Epithelial cell of proximal tubule (primary cell): ENCODE measurements around the gene VEGFC. TPM values are rescaled to one million over a fixed set of nuclear protein-coding genes. Genes with fewer than 3 reads are reported as not detected.

Experiments used
- DNase-seq: peaks from one replicate; pipeline ENCODE4 v3.0.0-alpha.2; 2011; ENCODE audit warnings: low read depth
- H3K4me3 ChIP-seq: 2 replicates; pipeline ENCODE4 v1.5.1; 2011; ENCODE audit warnings: low read depth, mild to moderate bottlenecking, low read length
- total RNA-seq: library from RNA; depleted of rRNA; stranded (reverse); fragments of >200 nt; gene quantifications from 2 replicates; pipeline ENCODE4 v1.2.3, GENCODE V29; 2015
- TF ChIP-seq, protein P1 (sequence below): conservative IDR thresholded peaks from 2 replicates; pipeline ENCODE4 v1.5.1; 2012; ENCODE audit warnings: low read depth, mild to moderate bottlenecking, low read length

Gene VEGFC
- total RNA-seq, 1 donor from 2014 or later: 11.0 TPM

DNA sequence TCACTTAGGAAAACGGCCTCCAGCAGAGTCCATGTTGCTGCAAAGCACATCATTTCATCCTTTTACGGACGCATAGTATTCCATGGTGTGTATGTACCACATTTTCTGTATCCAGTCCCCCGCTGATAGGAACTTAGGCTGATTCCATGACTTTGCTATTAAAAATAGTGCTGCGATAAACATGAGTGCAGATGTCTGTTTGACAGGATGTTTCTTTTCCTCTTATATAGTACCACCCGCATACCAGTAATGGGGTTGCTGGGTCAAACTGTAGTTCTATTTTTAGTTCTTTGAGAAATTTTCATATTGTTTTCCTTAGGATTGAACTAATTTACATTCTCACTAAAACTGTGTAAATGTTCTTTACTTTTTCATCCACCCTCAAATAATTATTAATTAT lies 50.5 kb downstream of the VEGFC start:
- no peak overlapping the region for H3K4me3 ChIP-seq
- DNase-seq: no peak
- TF ChIP-seq, protein P1, sequence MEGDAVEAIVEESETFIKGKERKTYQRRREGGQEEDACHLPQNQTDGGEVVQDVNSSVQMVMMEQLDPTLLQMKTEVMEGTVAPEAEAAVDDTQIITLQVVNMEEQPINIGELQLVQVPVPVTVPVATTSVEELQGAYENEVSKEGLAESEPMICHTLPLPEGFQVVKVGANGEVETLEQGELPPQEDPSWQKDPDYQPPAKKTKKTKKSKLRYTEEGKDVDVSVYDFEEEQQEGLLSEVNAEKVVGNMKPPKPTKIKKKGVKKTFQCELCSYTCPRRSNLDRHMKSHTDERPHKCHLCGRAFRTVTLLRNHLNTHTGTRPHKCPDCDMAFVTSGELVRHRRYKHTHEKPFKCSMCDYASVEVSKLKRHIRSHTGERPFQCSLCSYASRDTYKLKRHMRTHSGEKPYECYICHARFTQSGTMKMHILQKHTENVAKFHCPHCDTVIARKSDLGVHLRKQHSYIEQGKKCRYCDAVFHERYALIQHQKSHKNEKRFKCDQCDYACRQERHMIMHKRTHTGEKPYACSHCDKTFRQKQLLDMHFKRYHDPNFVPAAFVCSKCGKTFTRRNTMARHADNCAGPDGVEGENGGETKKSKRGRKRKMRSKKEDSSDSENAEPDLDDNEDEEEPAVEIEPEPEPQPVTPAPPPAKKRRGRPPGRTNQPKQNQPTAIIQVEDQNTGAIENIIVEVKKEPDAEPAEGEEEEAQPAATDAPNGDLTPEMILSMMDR: no peak

DNA sequence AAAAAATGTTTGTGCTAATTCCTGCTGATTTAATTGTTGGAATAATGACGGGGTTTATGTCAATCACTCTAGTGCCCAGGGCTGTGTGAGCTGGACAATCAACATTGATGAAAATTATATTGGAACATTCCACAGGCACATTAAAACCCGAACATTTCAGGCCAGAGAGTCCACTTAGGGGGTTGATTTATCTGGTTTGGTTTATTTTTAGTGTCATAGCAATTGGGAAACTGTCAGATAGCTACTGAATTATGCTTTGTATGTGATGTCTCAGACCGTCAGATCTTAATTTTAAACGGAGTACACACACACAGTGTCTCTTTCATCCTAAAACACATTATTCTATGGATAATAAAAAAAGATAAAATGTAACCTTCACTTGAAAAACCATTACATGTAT lies 51.5 kb downstream of the VEGFC start:
- DNase-seq: no peak
- TF ChIP-seq, protein P1: no peak
- no peak overlapping the region for H3K4me3 ChIP-seq

DNA sequence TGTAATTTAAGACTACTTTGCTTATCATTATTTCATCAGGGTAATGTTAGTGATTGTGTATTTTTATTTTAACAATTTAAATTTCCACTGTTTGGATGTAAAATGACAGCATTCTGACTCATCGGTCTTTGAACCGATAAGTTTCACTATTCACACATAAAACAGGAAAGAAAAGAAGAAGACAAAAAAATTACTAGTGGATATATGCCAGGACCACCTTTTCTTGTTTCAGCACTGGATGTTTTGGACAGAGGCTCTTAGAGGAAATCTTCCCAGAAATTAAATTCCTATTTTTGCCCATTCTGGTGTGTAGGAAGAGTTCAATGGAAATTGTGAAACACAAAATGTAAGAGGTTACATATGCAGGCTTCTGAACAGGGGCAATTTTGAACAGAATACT lies 57.4 kb downstream of the VEGFC start:
- TF ChIP-seq, protein P1: no peak
- no peak for DNase-seq
- no peak overlapping the region for H3K4me3 ChIP-seq

DNA sequence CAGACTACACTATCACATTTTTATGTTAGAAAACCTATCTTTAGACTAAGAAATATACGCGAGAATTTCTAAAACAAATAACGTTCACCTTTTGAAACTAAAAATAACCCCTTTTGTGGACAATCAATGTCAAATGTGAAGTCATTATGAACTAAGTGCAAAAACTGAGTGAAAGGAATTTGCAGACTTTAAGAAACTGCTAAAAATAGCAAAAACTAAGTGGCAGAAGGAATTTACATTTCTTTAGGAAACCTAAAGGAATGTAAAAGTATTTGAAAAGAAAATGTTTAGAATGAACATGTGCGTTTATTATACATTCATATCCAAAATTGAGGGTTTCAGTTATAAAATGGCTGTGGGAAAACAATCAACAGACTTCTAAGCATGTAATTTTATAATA lies 58.3 kb downstream of the VEGFC start:
- no peak overlapping the region for H3K4me3 ChIP-seq
- TF ChIP-seq, protein P1: no peak
- DNase-seq: no peak

DNA sequence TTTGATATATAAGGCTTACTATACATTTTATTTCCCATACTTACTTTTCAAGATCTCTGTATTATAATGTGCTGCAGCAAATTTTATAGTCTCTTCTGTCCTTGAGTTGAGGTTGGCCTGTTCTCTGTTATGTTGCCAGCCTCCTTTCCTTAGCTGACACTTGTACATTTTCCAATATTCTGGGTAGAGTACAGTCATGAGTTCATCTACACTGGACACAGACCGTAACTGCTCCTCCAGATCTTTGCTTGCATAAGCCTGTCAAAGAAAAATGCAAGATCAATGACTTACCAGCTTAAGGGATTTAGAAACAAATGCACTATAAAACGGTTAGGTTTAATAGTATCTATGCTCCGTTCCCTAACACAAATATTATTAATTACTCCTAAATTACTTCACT lies 63.2 kb downstream of the VEGFC start:
- TF ChIP-seq, protein P1: no peak
- H3K4me3 ChIP-seq: no peak overlapping the region
- no peak for DNase-seq

DNA sequence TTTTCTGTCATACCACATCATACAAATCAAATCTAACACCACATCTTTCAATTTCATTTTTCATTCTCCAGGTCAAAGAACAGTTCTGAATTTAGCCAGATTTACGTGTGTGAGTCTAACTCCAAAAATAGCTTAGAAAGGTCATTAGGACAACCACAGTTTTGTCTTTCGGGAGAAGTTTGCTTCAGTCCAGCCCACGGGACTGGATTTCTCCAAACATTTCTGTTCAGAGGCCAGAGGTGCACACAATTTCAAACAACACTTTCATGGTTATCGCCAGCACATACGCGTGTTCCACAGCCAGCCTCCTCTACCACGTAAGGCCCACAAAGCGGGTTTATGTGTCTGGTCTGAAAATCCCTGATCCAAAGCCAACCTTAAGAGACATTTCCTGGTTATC lies 65.9 kb downstream of the VEGFC start:
- H3K4me3 ChIP-seq: no peak overlapping the region
- no peak for DNase-seq
- TF ChIP-seq, protein P1: no peak

DNA sequence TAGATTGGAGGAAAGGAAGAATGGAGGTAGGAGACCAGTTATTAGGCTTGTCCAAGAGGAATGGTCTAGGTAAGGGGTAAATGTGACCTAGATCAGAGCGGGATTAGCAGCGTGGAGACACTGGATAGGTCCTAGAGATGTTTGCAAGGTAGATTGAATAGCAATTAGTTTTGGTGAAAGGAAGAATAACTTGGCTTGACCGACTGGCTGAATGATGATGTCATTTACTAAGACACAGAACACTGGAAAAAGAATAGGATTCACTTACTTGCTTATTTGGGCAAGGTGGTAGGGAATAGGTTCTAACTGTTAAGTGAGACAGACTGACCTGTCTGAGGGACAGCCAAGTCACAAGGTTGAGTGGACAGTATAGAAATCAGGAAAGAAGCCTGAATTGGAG lies 71.3 kb downstream of the VEGFC start:
- TF ChIP-seq, protein P1: no peak
- DNase-seq: no peak
- H3K4me3 ChIP-seq: no peak overlapping the region
